Measurements from ENCODE around the gene MSANTD3.
"Not testable (repeated sequence)": the region's sequence is repeated elsewhere in the genome, so short reads cannot be mapped to it uniquely, and the experiment has no call there.

MSANTD3 gene

DNA sequence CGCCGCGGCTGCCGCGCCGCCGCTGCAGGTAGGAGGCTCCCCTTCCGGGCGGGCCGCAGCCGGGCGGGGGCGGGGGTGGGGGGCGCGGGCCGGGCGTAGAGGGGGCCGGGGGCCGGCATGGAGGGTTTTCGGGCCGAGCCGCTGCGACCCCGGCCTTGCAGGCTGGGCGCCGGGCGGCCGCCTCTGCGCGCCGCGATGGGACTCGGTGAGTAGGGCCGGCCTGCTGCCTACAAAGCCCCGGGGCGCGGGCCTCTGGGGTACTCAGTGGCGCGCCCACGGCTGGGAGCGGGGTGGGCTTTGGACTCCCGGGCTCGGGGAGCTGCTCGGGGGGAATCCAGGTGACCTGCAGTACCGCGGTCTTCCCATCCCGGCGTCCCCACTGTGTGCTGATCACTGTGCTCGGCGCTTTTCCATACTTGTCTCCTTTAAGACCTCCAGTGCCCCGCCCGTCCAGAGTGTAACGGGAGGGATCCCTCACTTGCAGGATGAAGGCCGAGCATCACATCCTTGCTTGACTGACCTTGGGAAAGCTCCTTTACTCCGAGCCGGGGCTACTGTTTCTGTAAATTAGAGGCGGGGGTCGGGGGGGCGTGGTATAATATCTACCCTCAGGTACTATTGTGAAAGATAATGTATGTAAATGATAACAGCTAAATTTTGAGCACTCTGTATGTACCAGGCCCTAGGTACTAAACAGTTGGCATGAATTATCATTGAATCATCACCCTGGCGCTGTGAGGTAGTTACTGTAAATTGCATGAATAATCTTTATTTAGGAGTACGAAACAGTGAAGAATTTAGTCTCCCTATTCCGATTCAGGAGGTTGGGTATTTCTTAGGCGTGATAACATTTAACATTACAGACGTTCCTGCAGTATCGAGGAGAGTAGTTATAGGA is 672 bp downstream of the MSANTD3 start:
- DNase-seq (ENCODE audit: low read depth, low spot score) = no peak
- H3K27ac ChIP-seq = peak overlapping the region; percentile 98

DNA sequence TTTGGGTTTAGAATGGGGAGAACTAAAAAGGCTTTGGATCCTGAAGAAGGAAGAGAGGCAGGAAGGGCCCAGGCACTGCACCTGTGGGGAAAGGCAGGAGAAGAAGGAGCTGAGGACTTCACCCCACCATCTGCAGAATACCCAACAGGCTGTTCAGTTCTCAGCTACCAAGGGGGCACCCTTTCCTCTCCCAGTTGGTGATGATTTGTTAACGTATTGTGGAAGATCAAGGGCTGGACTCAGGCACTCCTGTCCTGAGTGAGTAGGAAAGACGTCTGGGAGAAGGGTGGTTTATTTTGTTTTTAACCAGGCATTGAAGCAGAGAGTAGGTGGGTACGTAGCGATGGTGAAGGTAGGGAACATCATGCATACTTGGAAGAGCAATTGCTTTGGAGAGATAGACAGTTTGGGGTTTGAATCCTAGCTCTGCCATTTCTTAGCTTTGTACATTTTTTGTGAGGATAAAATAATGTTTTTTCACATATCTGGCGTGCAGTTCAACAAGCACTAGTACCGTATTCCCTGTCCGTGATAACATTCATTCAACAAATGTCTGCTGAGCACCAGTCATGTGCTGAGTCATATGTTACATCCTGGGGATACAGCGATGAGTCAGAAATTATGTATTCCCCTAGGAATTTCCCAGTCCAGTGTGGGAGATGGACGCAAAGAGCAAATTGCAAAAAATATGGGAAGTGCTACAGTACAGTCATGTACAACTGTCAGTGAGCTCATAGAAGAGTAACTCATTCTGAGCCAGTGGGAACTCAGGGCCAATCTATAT is 2.1 kb downstream of the MSANTD3 start:
- DNase-seq (ENCODE audit: low read depth, low spot score) = peak; percentile 96
- H3K27ac ChIP-seq = peak overlapping the region; percentile 98

DNA sequence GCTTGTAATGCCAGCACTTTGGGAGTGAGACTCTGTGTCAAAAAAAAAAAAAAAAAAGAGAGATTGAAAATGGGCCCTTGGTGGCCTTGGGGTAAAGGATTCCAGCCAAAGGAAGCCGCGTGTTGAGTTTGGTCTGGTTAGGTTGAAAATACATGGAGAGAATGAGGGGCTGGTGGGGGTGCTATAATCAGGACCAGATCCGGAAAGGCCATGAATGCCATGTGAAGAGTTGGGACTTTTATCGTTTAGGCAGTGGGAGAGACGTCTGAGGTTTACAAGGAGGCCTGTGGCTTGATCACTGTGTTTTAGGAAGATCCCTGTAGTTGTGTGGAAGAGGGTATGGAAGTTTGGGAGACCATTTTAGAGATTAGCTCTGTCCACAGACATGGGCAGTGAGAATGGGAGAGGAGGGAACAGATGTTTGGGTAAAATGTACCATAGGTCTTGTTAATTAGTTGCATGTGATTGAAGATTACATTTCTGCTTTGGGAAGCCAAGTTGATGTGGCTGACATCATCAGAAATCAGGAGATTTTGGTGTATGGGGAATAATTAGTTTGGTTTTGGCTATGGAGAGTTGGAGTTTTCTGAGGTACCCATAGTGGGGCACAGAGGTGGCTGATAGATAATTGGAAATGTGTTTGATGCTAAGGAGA is 3.5 kb downstream of the MSANTD3 start:
- H3K27ac ChIP-seq = peak overlapping the region; percentile 98

DNA sequence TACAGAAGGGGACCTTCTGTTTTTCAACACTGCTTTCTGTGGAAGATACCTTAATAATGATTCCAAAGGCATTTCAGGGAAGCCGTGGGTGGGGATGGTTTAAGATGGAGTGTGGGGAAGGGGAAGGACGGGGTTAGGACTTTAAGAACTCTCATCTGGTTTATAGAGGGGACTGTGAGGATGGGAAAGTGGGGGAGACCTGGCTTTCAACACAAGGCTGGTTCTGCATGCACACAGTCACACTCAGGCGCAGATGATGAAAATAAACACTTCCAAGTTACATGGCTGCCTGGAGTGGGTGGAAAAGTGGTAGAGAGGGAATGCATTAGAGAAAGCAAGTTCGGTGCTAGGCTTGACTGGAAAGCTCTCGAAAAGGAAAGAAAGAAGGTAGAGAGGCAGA is 4.9 kb downstream of the MSANTD3 start:
- peak overlapping the region; percentile 3 for H3K27ac ChIP-seq

More for the DNA sequence above, 3.5 kb downstream of the MSANTD3 start:
- no peak for DNase-seq (ENCODE audit: low read depth, low spot score)

DNA sequence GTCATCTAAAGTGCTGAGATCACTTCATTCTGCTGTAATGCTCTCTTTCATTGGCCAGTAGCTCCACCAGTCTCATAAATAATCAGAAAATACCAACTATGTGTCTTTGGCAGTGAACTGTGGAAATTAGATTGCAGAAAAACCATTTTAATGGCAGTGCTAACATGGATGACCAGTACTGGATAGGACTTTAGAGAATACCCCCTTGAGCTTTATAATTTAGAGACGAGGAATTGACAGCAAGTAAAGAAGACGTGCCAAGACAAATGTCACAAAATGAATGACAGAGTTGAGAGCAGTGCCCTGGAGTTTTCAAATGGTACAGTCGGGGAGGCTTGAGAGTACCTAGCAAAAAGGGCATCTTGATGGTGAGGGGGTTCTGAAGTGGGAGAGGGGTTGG is 5.8 kb downstream of the MSANTD3 start:
- H3K27ac ChIP-seq = no peak overlapping the region

More for the DNA sequence above, 4.9 kb downstream of the MSANTD3 start:
- DNase-seq (ENCODE audit: low read depth, low spot score) = no peak

DNA sequence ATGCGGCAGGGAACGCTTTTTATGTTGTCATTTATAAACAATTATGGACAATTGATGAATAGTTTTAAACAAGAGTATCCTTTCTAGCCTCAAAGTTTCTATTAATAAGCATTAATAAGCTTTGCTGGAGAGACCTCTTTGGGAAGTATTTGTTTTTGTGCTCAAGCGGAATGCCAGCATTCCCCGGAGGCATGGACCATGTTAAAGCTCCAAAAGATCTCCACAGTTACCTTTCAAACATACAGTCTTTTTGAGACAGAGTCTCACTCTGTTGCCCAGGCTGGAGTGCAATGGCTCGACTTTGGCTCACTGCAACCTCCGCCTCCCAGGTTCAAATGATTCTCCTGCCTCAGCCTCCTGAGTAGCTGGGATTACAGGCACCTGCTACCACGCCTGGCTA is 9.6 kb downstream of the MSANTD3 start:
- peak overlapping the region; percentile 18 for H3K27ac ChIP-seq
- no peak for DNase-seq (ENCODE audit: low read depth, low spot score)

More for the DNA sequence above, 5.8 kb downstream of the MSANTD3 start:
- no peak for DNase-seq (ENCODE audit: low read depth, low spot score)

DNA sequence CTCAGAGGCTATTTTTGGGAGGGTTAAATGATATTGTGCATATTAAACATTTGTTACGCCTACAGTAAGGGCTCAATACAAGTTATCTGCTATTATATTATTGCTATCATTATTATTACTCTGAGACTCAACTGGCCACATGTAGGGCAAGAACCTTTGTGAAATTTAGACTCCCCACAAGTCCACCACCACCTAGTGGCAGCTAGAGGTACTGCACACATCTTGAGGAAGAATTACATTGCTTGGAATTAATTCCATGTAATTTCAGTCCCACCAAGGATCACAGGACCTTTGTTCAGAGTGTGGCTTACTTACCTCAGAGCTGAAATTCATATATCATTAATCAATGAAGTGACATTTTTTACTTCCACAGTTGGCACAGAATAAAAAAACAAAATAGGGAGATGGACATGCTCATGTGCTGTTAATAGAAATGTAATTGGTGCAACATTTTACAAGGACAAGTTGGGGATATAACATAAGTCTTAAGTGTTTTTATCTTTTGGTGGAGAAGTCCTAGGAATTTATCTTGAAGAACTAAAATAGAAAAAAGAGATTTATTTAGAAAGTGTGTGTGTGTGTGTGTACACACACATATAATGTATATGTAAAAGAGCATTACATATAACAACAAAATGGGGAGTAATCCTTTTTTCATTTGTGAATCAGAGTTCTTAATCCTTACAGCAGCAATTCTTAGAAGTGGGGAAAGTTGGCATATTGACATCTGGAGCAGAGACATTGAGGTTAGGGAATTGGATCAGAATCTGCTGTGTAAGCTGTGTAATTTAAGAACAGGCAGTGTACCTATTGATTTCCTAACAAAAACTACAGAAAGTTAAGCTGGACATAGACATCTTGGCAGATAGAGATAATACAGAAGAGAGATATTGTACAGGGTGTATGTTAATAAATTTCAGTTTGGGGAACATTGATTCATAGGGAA is 11.2 kb downstream of the MSANTD3 start:
- H3K27ac ChIP-seq = no peak overlapping the region
- no peak for DNase-seq (ENCODE audit: low read depth, low spot score)

DNA sequence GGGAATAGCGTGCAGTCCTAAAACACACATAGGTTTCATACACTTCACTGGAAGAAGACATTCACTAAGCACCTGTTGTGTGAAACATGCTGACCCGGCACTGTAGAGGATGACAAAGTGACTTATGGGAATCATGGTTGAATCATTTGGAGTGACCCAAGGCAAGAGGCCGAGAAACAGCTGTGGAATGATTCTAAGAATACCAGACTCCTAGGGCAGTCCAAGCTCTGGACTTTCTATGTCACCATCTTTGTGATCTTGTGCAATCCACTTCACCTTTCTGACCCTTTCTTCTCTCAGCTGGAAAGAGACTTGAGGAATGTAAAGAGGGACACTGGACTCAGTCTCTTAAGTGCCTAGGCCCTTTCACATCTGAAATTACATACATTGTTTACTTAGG is 13.1 kb downstream of the MSANTD3 start:
- no peak for DNase-seq (ENCODE audit: low read depth, low spot score)
- H3K27ac ChIP-seq = no peak overlapping the region

DNA sequence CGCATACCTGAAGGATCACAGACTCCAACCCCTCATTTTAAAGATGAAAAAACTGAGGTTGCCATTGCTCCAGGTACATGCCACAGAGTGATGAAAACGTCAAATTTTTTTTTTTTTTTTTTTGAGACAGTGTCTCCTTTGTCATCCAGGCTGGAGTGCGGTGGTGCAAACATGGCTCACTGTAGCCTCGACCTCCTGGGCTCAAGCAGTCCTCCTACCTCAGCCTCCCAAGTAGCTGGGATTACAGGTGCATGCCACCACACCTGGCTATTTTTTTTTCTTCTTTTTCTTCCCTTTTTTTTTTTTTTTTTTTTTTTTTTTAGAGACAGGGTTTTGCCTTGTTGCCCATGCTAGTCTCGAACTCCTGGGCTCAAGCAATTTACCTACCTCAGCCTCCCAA is 13.5 kb downstream of the MSANTD3 start:
- not testable (repeated sequence) for H3K27ac ChIP-seq; DNase-seq (ENCODE audit: low read depth, low spot score)

DNA sequence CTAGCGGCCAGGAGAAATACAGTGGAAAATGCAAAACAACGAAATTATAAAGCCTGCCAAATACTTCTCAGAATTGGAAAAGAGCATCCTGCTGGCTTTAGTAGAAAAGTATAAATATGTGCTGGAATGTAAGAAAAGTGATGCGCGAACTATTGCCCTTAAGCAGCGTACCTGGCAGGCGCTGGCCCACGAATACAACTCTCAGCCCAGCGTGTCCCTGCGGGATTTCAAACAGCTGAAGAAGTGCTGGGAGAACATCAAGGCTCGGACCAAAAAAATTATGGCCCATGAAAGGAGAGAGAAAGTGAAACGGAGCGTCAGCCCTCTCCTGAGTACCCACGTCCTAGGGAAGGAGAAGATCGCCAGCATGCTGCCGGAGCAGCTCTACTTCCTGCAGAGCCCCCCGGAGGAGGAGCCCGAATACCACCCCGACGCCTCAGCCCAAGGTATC is 15.0 kb downstream of the MSANTD3 start:
- DNase-seq (ENCODE audit: low read depth, low spot score) = no peak
- no peak overlapping the region for H3K27ac ChIP-seq

DNA sequence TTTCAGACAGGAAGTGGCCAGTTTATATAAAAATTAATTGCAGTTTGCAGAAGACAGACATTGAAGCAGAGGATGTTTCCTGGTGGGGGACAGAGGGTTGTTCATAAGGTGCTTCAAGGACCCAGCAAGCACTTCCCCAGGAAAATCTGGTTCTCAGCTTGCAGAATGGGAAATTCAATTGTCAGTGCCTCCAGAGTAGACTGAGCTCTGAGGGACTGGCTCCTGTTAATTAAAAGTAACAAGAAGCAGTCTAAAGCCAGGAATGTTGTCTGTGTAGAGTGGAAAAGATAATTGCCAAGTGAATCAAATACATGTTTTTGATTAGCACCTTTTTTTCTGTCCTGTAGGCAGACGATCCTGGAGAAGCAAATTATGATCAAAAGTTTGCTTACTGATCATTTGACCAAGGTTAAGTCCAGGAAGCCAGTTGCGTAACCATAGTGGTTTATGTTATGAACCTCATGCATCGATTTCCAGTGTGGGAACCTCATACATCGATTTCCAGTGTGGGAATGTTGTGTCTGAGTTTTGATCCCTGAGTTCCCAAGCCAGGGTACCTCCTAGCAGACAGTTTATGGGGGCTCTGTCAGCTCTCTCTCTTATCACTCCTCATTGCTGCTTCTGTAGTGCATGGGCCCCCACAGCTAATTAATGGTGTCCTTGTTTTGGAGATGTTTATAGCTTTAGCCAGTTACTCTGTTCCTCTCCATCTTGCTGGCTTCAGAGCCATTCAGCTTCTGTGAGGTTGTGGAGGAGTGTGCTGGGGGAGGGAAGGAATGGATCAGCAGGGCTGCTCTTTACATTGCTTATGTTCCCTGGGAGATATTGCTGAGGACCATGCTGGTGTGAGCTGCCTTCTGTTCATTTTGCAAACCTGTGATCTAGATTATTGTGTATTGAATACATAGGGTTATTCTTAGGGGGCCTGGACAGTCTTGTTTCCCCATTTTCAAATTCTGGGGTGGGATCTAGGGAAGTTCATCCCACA is 17.1 kb downstream of the MSANTD3 start:
- H3K27ac ChIP-seq = no peak overlapping the region
- no peak for DNase-seq (ENCODE audit: low read depth, low spot score)

DNA sequence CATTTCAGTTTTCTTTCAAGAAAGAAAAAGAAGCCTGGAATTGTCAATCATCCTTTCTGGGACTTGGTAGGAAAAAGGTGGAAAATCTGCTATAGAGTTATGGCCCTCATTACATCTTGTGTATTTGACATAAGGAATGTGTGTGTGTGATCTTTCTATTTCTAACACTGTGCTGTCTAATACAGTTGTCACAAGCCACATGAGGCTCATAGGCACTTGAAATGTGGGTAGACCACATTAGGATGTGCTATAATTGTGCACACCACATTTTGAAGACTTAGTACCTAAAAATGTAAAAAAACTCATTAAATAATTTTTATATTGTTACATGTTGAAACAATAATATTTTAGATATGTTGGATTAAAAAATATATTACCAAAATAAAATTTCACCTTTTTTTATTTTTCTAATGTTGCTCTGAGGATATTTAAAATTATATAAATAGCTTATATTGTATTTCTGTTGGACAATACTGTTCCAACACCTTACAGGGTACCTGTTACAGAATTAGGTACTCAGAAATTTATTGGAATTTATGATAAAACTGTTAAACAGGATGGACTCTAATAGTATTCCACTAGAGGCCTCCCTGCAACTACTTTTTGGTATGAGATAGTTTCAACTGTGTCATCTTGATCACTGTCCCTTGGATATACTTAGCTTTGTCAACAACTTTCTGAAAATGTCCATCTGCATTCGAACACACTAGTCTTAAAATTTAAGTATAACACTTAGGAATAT is 18.4 kb downstream of the MSANTD3 start:
- no peak overlapping the region for H3K27ac ChIP-seq
- DNase-seq (ENCODE audit: low read depth, low spot score) = no peak

DNA sequence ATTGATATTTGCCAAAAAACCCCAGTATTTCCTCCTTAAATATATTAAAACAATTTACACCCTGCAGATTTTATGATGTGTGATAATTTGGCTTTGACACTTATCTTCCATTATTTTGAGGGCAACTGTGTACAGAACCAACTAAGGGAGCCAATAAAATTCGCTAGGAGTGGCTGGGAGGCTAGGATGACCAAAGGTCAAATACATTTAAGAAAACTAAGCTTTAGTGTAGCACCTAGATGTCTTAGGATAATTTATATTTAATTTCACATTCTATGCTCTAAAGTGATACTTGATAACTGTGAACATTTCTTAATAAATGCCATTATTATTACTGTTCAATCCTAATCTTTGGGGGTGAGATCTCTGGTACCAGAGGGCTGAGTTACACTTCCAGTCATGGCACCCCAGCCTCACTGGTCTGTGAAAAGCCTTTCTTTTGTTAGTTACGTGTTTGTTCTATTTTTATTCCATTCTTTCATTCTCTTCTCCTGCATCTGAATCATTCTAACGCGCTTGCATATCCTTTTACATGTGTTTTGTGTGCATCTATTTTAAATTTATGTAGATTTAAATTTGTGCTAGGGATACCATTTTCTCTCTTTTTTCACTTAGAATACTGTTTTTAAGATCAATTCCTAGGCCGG is 19.1 kb downstream of the MSANTD3 start:
- DNase-seq (ENCODE audit: low read depth, low spot score) = no peak
- no peak overlapping the region for H3K27ac ChIP-seq

DNA sequence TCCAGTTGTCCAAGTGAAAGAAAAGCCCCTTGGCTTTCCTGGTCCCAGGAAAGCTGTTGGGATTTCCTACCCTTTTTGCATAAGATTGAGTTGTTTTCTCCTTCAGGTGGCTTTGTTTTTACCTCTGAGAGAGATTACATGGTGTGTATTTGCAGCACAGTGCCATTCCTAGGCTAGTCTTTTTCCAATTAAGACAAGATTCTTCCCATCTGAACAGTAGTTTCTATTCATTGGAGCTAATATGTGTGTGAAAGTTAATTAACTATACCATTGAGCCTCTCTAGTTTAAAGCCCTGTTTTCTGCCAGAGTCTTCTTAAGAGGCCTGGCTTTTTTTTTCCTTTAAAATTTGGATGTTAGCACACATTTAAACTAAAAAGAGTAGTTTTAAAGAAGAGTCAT is 20.1 kb downstream of the MSANTD3 start:
- DNase-seq (ENCODE audit: low read depth, low spot score) = no peak
- H3K27ac ChIP-seq = no peak overlapping the region

DNA sequence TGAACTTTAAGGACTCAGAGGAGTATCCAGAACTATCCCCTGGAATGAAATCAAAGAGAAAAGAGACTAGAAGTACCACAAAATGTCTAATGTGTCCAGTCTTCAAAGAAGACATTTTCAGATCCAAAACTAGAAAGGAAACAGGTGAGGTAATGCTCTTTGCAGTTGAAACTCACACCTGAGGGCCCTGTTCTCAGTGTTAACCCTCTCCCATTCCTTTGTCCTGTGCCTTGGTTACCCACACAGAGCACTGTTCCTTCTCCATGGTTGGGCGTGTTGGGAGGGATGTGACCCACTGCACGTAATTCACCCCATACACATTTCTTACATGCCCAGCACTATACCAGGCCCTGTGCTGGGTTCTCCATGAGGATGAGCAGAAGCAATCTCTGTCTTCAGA is 21.3 kb downstream of the MSANTD3 start:
- no peak overlapping the region for H3K27ac ChIP-seq

DNA sequence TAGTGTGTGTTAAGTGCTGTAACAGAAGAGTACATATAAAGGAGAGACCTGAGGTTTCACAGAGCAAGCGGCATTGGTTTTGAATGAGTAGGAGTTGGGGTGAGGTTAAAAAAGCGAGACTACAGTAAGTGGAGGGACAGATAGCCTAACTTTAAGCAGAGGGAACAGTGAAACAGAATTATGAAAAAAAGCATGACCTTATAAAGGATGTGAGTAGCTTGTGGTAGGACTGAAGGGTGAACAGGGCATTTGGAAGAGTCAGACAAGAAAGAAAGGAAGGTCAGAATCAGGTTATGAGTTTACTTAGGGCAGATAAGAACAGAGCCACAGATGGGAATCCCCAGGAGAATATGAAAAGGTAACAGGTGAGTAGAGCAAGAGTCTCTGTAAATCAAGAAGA is 22.5 kb downstream of the MSANTD3 start:
- no peak overlapping the region for H3K27ac ChIP-seq
- DNase-seq (ENCODE audit: low read depth, low spot score) = no peak

More for the DNA sequence above, 21.3 kb downstream of the MSANTD3 start:
- no peak for DNase-seq (ENCODE audit: low read depth, low spot score)

DNA sequence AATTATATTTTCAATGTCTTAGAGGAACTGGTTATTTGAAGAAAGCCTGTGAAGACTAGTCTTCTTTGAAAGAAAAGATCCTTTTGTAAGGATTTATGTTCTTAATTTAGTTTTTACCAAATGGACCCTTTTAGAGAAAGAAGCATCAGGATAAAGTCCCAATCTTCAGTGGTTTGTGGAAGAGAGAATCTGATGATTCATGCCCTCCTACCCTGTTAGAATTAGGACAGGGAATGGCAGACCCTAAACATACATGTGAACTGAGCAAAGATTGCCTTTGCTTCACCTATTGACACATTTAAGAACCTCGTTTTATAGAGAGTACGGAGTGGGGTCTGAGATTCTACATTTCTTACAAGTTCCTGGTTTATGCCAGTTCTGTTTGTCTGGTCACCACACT is 26.0 kb downstream of the MSANTD3 start:
- no peak overlapping the region for H3K27ac ChIP-seq
- DNase-seq (ENCODE audit: low read depth, low spot score) = no peak

Data from epithelial cell of prostate (primary cell).